AG08395 (cell line): ENCODE measurements around the gene PPP1R12C.
"Not testable (repeated sequence)": the region's sequence is repeated elsewhere in the genome, so short reads cannot be mapped to it uniquely, and the experiment has no call there.

Experiments
- DNase-seq: peaks from one replicate; pipeline ENCODE4 v3.0.0; 2012; ENCODE audit warnings: mixed read lengths, low spot score

PPP1R12C gene

DNA sequence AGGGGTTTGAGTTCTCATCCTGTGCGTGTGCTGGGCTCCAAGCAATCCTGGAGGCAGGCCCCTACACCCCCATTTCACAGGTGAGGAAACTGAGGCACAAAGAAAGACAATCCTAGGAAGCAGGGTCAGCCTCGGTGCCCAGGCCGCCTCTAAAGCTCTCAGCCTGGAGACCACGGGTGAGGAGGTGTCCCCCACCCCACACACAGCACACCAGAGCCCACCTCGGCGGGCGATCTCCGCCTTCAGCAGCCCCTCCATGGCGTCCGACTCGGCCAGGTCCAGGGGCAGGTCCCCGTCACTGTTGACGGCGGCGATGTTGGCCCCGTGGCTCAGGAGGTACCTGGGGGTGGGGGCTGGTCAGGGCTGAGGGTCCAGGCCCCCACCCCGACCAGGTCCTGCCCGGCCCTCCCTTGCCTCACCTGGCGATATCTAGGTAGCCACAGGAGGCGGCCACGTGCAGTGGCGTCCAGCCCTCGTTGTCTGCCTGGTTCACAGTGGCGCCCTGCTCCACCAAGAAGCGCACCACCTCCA is 5.1 kb downstream of the PPP1R12C start:
- no peak for DNase-seq

DNA sequence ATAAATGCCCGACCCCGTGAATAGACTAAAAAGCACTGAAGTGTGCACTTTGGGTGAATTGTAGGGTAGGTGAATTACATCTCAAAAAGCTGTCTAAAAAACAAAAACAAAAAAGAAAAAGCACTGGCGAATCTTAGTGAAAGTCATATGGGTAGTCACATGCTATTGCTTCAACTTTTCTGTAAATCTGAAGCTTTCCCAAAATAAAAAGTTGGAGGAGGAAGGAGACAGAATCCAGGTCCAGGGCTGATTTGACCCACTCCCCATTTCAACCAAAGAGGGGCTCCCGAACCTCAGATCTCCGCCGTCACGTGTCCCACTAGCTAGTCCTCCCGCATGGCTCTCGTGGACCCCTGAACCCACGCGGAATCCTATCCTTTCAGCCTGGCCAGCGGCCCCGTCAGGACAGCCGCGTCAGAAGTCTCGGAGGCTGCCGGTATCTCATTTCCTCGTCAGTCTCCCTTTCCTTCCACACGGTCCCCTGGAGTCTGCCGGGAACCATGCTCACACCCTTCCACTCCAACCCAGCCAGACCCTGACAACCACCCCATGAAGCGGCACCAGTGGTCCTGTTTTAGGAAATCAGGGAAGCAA is 6.1 kb downstream of the PPP1R12C start:
- DNase-seq: no peak

DNA sequence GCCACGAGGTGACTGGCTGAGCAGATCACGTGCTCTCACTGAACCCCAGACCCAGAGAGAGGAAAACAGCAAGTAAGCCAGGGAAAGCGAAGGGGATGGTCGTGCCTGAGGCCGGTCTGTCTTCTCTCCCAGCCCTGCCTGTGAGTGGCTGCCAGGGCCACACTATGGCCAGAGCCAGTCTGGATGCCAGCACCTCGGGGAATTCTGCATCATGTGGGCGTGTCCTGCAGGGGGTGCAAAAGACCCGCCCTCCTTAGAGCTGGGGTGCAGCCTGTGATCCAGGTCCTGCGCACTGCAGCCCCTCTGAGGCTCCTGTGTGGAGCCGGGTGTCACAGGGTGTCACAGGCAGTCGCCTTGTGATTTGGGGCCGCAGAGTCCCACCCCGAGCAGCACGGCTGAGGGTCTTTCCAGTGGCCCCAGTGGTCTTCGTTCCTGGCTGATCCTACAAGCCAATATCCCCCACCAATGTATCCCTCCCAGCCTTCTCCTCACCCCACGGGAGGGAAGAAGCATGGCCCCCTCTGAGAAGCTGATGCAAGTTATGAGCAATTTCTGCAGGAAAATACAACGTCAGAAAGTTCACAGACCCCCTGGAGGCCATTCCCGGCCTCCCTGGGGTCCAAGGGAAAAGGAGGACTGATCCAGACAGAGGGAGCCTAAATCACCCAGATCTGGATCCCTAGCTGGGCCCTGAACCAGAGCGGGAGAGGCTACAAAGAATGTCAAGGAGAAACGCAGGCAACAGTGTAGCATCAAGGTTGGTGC is 7.7 kb downstream of the PPP1R12C start:
- DNase-seq: no peak

DNA sequence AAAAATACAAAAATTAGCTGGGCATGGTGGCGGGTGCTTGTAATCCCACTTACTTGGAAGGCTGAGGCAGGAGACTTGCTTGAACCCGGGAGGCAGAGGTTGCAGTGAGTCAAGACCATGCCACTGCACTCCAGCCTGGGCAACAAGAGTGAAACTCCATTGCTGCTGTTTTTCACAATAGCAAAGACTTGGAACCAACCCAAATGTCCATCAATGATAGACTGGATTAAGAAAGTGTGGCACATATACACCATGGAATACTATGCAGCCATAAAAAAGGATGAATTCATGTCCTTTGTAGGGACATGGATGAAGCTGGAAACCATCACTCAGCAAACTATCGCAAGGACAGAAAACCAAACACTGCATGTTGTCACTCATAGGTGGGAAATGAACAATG is 10.2 kb downstream of the PPP1R12C start:
- not testable (repeated sequence) for DNase-seq

DNA sequence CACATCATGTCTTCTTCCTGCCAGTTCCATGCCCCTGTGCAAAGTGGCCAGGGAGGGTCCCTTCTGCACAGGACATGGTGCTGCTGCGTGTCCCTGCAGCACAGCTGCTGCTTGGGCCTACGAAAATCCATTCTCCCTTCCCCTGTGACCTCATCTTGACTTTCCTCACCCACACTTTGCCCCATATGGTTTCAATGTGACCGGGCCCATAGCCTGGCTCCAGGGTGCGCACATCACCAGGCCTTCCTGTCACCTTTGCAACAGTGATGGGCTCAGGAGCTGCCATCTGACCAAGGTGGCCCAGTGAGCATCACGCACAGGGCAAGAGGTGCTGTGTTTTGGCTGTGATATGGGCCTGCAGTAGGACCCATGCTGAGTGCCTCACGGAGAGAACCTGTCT is 10.8 kb downstream of the PPP1R12C start:
- no peak for DNase-seq

DNA sequence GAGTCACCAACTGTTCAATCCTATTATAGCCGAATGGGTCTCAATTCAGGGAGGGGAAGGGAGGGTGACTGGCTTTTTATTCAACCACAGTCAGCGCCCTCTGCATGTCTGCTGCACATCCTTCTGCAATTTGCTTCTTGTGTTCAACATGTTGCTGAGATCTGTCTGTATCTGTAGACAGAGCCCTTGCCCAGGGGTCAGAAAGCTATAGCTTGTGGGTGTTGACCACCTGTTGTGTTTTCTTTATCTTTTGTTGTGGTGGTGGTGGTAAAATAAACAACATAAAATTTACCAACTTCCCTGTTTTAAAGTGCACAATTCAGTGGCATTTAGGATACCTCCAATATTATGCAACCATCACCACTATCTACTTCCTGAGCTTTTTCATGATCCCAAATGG is 12.2 kb downstream of the PPP1R12C start:
- DNase-seq: no peak

DNA sequence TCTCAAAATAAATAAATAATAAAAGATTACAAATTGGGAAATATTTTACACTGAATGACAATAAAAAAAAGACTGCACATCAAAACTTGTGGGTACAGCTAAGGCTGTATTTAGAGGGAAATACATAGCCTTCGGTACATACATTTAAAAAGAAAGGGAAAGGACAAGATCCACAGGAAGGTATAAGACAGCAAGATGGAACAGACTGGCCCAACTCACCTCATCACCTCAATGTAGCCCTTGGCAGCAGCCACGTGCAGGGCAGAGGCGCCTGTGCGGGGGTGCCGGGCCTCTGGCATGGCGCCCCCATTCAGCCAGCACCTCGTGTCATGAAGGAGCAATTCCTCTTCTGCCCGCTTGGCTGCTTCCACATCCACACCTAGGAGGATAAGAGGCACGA is 14.2 kb downstream of the PPP1R12C start:
- DNase-seq: no peak

DNA sequence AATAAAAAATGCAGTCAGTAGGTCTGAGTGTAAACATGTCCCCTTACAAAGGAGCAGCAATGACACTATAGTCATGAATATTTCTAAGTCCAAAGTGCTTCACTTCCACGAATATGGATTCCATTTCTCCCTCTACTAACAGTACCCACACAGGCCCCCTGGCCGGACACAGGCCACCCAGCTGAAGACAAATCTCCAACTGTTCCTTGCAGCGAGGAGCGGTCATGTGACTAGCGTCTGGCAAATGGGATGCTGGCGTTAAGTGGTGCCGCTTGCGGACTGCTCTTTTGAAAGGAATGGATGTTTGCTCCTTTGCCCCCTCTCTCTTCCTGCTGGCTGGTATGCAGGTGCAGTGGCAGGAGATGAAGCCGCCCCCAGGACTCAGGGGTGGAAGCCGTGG is 16.2 kb downstream of the PPP1R12C start:
- no peak for DNase-seq

DNA sequence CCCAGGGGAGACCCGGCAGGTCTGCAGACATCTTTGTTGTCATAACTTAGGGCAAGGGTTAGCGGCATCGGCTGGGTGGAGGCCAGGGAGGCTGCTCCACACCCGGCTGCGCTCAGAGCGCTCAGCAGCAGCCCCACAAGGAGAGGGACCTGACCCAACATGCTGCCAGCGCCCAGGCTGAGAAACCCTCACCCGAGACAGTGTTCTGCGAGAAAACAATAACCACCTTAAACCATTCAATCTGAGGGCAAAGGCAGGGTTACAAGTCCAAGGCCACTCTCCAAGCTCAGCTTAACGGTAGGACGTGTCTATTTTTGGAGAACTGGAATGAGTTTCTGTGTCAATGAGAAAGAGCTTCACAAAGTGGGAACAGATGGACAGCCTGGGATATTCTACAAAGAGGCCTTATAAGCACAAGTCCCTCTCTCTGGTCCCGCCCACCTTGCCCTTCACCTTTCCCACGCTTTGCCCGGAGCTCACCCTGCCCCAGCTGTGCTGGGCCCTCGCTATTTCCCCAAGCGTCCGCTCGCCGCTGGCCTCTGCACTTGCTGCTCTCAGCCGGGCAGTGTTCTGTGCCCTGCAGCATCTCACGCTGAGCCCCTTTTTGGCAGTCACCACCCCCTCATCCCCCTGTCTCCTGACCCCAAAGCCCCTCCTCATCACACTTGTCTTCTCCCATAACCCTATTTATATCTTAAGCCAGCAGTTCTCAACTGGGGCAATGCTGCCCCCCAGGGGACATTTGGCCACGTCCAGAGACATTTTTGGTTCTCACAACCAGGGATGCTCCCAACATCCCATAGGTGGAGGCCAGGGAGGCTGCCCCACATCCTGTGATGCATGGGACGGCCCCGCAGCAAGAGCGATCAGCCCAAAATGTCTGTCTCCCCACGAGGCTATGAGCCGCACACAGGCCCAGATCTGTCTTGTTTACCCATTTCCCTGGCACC is 17.6 kb downstream of the PPP1R12C start:
- no peak for DNase-seq

DNA sequence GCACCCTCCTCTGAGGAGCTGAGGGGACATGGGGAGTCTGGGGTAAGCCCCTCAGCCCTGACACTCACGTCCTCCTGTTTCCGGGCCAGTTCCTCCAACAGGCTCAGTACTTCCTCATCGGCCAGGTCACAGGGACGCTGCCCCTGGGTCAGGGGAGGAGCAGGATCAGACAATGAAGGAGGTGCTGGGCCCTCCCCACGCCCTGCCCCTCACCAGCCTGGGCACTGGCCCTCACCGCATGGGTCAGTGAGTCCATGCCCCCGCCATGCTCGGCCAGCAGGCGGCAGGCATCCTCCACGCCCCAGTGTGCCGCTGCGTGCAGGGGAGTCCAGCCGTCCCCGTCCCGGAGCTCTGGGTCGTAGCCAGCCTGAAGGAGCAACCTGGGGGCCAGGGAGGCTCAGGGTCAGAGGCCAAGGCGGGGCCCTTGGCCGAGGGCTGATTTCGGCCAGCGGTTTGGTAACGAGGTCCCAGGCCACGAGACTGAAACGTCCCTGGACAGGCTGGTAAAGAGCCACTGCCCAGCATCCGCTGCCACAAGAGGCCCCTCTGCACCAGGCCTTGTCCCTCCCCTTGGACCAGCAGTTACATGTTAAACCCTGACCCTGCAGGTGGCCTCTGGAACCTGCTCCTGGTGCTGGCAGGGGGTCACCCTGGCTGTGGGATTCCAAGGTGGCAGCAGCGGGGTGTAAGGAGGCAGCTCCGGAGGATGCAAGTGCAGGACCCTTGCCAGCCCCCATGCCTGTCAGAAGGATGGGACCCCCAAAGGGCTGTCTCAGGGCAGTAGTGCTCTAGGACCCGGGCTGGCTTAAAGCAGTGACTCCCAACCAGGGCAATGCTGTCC is 18.5 kb downstream of the PPP1R12C start:
- no peak for DNase-seq

DNA sequence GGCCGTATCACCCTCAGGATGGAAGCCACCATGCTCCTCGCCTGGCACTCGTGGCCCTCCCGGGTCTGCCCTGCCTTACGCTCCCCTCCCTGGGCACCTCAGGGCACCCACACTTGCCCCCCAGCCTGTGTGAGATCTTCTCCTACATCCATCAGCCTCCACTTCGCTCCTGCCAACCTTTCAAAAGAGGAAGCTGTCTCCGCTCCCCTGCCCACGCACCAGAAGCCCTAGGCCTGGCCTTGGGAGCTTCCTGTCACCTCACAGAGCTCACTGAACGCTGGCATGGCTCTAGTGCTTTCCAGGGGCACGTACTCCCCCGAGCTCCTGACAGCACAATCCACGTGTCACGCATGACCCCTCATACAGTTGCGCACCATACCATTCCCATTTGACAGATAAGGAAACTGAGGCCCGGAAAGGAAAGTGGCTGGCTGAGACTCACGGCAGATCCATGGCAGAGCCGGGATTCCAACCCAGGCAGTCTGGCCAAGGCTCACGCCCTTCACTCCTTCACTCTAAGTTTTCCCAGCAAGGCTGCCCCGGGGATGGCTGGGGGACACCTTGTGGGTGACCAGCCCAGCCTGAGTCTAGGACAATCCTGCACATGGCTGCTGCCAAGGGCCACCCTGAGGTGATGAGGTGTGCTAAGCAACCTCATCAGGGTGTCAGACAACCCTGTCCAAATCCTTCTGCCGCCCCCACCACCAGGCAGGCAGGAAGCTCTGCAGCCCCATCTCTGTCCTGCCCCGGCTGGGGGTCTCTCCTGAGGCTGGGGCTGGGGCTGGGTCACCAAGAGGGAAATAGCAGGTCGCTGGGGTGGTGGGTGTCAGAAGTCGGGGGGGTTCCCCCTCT is 19.3 kb downstream of the PPP1R12C start:
- no peak for DNase-seq

DNA sequence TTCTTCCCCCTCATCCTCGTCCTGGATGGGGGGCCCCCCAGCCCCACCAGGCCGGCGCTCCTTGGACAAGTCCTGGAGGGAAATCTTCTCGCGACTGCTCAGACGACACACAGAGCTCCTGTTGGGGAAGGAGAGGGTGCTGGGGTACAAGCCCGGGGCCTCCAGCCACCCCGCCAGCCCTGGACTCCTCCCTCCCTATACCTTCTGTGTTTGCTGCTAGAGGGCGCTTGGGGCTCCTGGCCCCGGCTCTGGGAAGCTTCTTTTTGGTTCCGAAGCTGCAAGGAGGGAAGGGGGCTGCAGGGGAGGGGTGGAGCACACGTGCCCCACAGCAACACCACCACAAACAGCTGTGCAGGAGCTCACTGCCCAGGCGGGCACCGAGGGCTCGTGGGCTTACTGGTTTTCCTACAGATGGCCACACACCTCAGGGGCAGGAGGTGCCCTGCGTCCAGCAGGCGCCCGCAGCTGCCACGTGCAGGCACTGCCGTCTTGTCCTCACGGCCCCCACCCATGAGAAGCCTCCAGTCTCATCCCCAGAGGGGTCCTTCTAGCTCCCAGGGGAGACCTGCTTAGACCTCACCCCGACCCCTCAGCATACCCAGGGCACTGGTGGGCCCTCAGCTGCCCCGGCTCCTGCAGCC is 21.3 kb downstream of the PPP1R12C start:
- no peak for DNase-seq

DNA sequence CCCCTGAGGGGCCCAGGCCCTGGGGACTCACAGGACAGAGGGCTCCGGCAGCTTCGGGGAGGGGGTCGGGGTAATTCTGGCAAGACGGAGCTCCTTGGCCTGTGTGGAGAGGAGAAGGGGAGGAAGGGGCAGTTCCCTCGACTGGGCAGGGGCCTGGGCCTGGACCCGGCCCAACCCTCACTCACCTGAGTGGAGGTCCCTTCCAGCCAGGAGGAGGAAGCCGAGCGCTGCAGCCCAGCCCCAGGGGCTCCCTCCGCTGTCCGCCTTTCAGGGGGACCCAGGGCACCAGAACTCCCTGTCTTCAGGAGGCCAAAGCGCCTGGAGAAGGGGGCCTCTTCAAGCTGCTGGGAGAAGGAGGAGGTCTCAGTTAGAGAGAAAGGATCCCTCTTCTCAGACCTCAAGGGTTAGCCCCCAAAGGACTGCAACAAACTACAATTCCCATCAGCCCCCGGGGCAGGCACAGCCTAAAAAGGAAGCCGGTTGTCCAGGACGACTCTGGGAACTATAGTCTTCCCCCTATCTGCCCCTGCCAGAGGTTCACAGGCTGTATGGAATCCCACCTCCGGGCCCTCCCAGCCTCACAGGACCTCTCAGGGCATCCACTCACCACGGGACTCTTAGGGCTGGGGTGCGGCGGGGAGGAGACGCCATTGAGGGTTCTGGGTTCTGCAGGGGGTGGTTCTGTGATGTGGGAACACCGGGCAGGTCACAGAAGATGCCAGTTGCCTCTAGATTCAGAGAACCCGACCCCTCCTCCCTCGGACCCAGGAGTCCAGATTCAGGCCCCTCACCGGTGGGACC is 22.0 kb downstream of the PPP1R12C start:
- no peak for DNase-seq

DNA sequence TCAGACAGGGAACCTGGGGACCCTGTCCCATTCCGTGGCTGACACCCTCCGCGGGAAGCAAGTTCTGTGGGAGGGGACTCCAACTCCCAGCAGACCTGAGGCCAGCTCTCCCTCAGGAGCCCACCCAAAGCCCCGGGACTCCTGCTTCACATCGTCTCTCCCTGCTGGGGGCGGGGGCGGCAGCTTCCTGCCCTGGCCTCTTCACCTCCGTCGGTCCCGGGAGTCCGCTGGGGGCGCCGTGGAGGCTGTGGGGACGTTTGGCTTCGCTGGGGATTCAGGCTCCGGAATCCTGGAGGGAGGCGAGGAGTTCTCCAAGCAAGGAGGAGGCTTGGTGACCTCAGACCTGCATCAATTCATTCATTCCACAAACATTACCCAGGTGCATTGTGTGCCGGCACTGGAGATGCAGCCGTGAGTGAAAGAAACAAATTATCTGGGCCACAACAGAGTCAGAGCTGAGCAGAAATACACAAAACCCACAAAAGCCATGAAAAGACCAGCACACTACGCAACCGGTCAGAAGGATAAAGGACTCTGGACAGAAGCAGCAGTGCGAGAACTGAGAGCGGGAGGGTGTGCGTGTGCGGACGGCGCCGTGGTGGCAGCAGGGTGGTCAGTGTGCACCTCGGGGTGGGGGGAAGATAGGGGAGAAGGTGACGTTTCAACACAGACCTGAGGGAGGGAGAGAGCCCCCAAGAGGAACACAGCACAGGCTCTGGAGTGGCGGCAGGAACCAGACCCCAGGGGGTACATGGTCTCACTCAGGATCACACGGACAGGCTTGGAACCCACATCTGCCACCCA is 22.8 kb downstream of the PPP1R12C start:
- DNase-seq: no peak

DNA sequence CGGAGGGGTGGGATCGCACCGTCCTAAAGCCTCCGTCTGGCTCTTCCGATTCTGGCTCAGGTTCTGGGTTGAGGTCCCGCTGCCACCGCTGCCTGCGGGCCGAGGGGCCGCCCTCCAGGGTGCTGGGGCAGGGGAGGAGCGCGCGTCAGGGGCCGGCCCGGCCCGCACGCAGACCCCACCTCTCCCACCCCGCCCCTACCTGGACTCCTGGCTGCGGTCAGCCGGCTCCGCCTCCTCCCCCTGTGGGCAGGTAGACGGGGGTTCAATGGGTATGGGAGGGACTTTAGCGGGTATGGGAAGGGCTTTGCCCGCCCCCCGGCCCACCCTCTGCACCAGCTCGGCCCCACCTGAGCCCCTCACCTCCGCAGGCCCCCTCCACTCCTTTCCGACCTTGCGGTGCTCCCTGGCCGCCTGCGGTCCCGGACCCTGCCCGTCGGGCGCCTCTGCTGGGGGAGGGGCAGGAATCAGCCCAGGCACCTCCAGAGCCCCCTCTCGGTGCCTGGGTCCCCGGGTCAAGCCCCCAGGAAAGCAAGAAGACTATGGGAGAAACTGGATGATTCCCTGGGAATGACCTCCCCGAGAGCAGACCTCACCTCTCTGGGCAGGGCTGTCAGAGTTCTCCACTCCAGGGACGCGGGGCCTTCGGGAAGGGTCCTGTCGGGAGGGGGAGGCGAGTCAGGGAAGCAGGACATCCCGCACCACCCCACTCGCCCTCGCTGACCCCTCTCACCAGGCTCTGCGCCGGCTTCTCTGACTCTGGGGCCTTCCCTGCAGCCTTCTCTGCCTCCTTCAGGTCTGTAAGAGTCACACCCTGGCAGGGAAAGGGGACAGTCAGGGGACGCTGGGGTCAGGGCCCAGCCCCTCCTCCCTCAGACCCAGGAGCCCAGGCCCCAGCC is 24.8 kb downstream of the PPP1R12C start:
- DNase-seq: no peak

DNA sequence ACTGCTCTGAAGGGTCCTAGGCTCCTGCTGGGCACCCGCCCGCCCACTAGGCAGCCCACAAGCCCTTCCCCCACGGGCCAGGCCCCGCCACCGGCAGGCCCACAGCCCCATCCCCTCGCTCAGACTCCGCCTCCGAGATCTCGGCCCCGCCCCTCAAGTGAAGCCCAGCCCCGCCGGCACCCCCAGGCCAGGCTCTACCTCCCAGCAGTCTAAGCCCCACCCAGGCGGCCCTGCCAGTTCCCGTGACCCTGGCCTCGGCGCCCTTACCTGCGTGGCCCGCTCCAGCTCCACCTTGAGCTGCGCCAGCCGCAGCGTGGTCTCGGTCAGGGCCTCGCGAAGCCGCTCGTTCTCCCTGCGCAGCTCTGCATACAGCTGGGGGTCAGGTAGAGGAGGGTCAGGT is 25.5 kb downstream of the PPP1R12C start:
- no peak for DNase-seq

DNA sequence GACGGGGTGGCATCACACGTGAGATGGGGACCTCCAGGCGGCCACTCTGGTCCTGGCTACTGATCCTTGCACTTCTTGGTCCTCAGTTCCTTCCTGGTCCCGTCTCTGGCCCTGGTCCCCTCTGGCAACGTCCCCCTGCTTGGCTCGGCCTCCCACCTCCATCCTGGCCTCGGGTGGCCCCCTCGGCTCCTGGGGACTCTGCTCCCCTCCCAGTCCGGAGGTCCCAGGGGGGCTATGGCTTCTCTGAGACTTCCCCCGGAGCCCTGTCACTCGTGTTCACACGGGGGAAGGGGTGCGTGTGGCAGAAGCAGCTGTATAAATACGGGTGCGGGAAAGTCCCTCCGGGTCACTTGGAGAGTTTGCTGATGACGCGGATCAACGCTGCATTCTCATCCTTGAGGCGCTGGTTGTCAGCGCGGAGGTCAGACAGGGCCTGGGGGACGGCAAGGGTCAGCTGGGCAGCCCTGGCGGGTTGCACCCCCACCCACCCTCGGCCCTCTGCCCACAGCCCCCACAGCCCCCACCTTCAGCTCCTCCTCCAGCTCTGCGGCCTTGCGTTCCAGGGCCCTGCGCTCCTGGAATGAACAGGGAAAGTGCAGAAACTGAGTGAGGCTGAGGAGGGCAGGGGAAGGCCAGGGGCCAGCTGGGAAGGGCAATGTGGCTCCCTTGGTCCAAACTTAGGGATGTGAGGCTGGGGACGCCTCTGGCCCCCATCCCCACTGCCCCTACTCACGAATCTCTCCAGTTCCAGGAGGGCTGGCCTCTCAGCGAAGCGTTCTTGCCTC is 26.1 kb downstream of the PPP1R12C start:
- no peak for DNase-seq
